HepG2 (cell line): ENCODE data around the gene BBIP1. TPM values are rescaled to one million over a fixed set of nuclear protein-coding genes. Genes with fewer than 3 reads are reported as not detected.

Source experiments
- ATF6 ChIP-seq: sonication (generic); formaldehyde crosslinking; conservative IDR thresholded peaks from 2 replicates; pipeline ENCODE4 v1.4.0; 2020; ENCODE audit warnings: missing genetic modification reagents
- CBFB ChIP-seq: sonication (generic); formaldehyde crosslinking; IDR thresholded peaks from 2 replicates; pipeline ENCODE4 v1.4.0; 2020; ENCODE audit warnings: missing genetic modification reagents
- CBX1 ChIP-seq: IDR thresholded peaks from one replicate; pipeline ENCODE4 v1.6.1; 2016; ENCODE audit warnings: antibody characterized with exemption, low read depth
- FOXO1 ChIP-seq: sonication (generic); formaldehyde crosslinking; IDR thresholded peaks from 2 replicates; pipeline ENCODE4 v1.4.0; 2020; ENCODE audit warnings: missing genetic modification reagents
- HMG20A ChIP-seq: IDR thresholded peaks from 2 replicates; pipeline ENCODE4 v1.6.1; 2016; ENCODE audit warnings: borderline replicate concordance
- HMG20B ChIP-seq: conservative IDR thresholded peaks from 2 replicates; pipeline ENCODE4 v1.6.1; 2016; ENCODE audit warnings: missing genetic modification reagents, missing compliant biosample characterization
- JUN ChIP-seq: sonication (generic); formaldehyde crosslinking; IDR thresholded peaks from 2 replicates; pipeline ENCODE4 v1.4.0; 2020; ENCODE audit warnings: mild to moderate bottlenecking, missing genetic modification reagents
- JUND ChIP-seq: sonication (generic); formaldehyde crosslinking; IDR thresholded peaks from 2 replicates; pipeline ENCODE4 v1.8.0; 2022; ENCODE audit warnings: mild to moderate bottlenecking, missing genetic modification reagents
- KLF16 ChIP-seq, 2 experiments: sonication (generic) in 1 of 2; formaldehyde crosslinking in 1 of 2; IDR thresholded peaks; 2 replicates each; pipeline versions ENCODE4 v1.6.1 to v1.8.0; 2016 to 2023; ENCODE audit warnings: missing genetic modification reagents in 2 of 2, missing compliant biosample characterization in 1 of 2
- MIER3 ChIP-seq: IDR thresholded peaks from 2 replicates; pipeline ENCODE4 v1.6.1; 2016; ENCODE audit warnings: missing compliant biosample characterization, borderline replicate concordance
- PHF20 ChIP-seq: sonication (generic); formaldehyde crosslinking; IDR thresholded peaks from 2 replicates; pipeline ENCODE4 v1.5.0; 2020; ENCODE audit warnings: mild to moderate bottlenecking, missing genetic modification reagents
- RNF2 ChIP-seq: fragments of 450-650 bp; conservative IDR thresholded peaks from 2 replicates; pipeline ENCODE4 v1.6.1; 2016; ENCODE audit warnings: low read depth
- ZMAT3 ChIP-seq: sonication (generic); formaldehyde crosslinking; conservative IDR thresholded peaks from 2 replicates; pipeline ENCODE4 v1.7.0; 2021; ENCODE audit warnings: missing genetic modification reagents
- ZNF292 ChIP-seq: sonication (generic); formaldehyde crosslinking; IDR thresholded peaks from 2 replicates; pipeline ENCODE4 v1.8.1; 2022; ENCODE audit warnings: mild to moderate bottlenecking, low read depth, missing genetic modification reagents, borderline replicate concordance
- ZNF343 ChIP-seq: sonication (generic); formaldehyde crosslinking; IDR thresholded peaks from 2 replicates; pipeline ENCODE4 v1.4.0; 2020; ENCODE audit warnings: mild to moderate bottlenecking, missing genetic modification reagents
- ZNF598 ChIP-seq: sonication (generic); formaldehyde crosslinking; IDR thresholded peaks from 2 replicates; pipeline ENCODE4 v1.5.1; 2020; ENCODE audit warnings: mild to moderate bottlenecking, missing genetic modification reagents, borderline replicate concordance
- polyA plus RNA-seq, 8 experiments: library from polyadenylated mRNA; depleted of rRNA in 3 of 8; stranded (reverse) in 7 of 8; unstranded in 1 of 8; fragments of >200 nt; fragmentation: Illumina TruSeq in 4 of 8; extraction: Trizol in 4 of 8; gene quantifications; 2 replicates each; pipeline versions ENCODE4 v1.2.1 to v1.2.3, GENCODE V29; 2011 to 2016; ENCODE audit warnings: low read depth in 4 of 8, missing spikeins in 1 of 8, mixed read lengths in 1 of 8; ENCODE audit not compliant: insufficient read depth in 1 of 8
- total RNA-seq, 5 experiments: library from RNA; depleted of rRNA; stranded (reverse); fragments of >200 nt; fragmentation: Illumina TruSeq; extraction: Trizol; gene quantifications; 2 replicates each; pipeline ENCODE4 v1.2.3, GENCODE V29; 2016; ENCODE audit warnings: low read depth in 1 of 5
- TF ChIP-seq, protein P1 (sequence below), 2 experiments: fragments of 450-650 bp in 1 of 2; sonication (generic) in 1 of 2; formaldehyde crosslinking; IDR thresholded peaks; 2 replicates each; pipeline versions ENCODE4 v1.5.0 to v1.8.0; 2020 to 2022; ENCODE audit warnings: mild to moderate bottlenecking in 1 of 2, missing genetic modification reagents in 1 of 2
- TF ChIP-seq, protein P2 (sequence below): conservative IDR thresholded peaks from 2 replicates; pipeline ENCODE4 v1.6.1; 2018; ENCODE audit warnings: missing genetic modification reagents
- TF ChIP-seq, protein P3 (sequence below): sonication (generic); formaldehyde crosslinking; IDR thresholded peaks from 2 replicates; pipeline ENCODE4 v1.4.0; 2020; ENCODE audit warnings: mild to moderate bottlenecking, missing genetic modification reagents

The BBIP1 gene
- total and polyA plus RNA-seq, 2 of the 13 experiments (the other 11 are each of a cell fraction or from before 2014, with no cell fraction given) = 18.3 to 24.1 TPM

GRCh38 chr10:110871298-110872084, 47.5 kb downstream of the BBIP1 start, which contains the start of gene PDCD4 (continued):
- TF ChIP-seq ZMAT3 (CRISPR knock-in tag) (peak; percentile 28), RNF2 (0 out of 2 replicates have a peak, but pooled peaks have one; percentile 42), CBFB (CRISPR knock-in tag) (no peak; the same call in 1 of the 2 replicates), JUN (0 out of 2 replicates have a peak, but pooled peaks have one; percentile 35), JUND (no peak), ZNF292 (no peak), CBX1 (no peak), ZNF598 (CRISPR knock-in tag) (0 out of 2 replicates have a peak, but pooled peaks have one; percentile 24), HMG20A (CRISPR knock-in tag) (no peak), FOXO1 (CRISPR knock-in tag) (no peak), ZNF343 (CRISPR knock-in tag) (0 out of 2 replicates have a peak, but pooled peaks have one; percentile 38), MIER3 (CRISPR knock-in tag) (no peak), KLF16 (CRISPR knock-in tag; IDR thresholded peaks at IDR 0.05) (peak in 1 of 2 experiments; percentile 13; a peak in 1 of 4 replicates), HMG20B (CRISPR knock-in tag) (no peak), PHF20 (no peak), ATF6 (CRISPR knock-in tag) (no peak)
- TF ChIP-seq, protein P1, sequence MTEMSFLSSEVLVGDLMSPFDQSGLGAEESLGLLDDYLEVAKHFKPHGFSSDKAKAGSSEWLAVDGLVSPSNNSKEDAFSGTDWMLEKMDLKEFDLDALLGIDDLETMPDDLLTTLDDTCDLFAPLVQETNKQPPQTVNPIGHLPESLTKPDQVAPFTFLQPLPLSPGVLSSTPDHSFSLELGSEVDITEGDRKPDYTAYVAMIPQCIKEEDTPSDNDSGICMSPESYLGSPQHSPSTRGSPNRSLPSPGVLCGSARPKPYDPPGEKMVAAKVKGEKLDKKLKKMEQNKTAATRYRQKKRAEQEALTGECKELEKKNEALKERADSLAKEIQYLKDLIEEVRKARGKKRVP (CRISPR knock-in tag; IDR thresholded peaks at IDR 0.05) = peak in 1 of 2 experiments; percentile 23; a peak in 1 of 4 replicates
- TF ChIP-seq, protein P2, sequence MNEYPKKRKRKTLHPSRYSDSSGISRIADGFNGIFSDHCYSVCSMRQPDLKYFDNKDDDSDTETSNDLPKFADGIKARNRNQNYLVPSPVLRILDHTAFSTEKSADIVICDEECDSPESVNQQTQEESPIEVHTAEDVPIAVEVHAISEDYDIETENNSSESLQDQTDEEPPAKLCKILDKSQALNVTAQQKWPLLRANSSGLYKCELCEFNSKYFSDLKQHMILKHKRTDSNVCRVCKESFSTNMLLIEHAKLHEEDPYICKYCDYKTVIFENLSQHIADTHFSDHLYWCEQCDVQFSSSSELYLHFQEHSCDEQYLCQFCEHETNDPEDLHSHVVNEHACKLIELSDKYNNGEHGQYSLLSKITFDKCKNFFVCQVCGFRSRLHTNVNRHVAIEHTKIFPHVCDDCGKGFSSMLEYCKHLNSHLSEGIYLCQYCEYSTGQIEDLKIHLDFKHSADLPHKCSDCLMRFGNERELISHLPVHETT (CRISPR knock-in tag) = no peak
- TF ChIP-seq, protein P3, sequence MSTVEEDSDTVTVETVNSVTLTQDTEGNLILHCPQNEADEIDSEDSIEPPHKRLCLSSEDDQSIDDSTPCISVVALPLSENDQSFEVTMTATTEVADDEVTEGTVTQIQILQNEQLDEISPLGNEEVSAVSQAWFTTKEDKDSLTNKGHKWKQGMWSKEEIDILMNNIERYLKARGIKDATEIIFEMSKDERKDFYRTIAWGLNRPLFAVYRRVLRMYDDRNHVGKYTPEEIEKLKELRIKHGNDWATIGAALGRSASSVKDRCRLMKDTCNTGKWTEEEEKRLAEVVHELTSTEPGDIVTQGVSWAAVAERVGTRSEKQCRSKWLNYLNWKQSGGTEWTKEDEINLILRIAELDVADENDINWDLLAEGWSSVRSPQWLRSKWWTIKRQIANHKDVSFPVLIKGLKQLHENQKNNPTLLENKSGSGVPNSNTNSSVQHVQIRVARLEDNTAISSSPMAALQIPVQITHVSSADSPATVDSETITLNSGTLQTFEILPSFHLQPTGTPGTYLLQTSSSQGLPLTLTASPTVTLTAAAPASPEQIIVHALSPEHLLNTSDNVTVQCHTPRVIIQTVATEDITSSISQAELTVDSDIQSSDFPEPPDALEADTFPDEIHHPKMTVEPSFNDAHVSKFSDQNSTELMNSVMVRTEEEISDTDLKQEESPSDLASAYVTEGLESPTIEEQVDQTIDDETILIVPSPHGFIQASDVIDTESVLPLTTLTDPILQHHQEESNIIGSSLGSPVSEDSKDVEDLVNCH (CRISPR knock-in tag) = no peak
